OCI-LY1 (cell line): ENCODE data around the gene IGF2BP2.

Source experiments
- CTCF ChIP-seq: fragments of 200-600 bp; sonication (generic), shearing (Covaris generic); IDR thresholded peaks from 2 replicates; pipeline ENCODE4 v1.5.1; 2017; ENCODE audit warnings: mild to moderate bottlenecking, antibody characterized with exemption, low read length, moderate library complexity, mixed read lengths
- EZH2 ChIP-seq: fragments of 200-600 bp; sonication (generic), shearing (Covaris generic); IDR thresholded peaks from 2 replicates; pipeline ENCODE4 v1.8.0; 2017; ENCODE audit warnings: borderline replicate concordance, mixed run types, mild to moderate bottlenecking, antibody characterized with exemption, low read length, moderate library complexity, mixed read lengths

- TF ChIP-seq CTCF: no peak
- no peak for TF ChIP-seq EZH2
Observed at GRCh38 chr3:185737020-185737419, 87.8 kb downstream of the IGF2BP2 start.
